ENCODE measurements around the gene SLC26A6. TPM values are rescaled to one million over a fixed set of nuclear protein-coding genes. Genes with fewer than 3 reads are reported as not detected.

The SLC26A6 gene
- total and polyA plus RNA-seq, 10 of the 15 experiments (the other 5 are each of a cell fraction or from before 2014, with no cell fraction given) = 2.1 to 24.9 (median 13.3) TPM

DNA sequence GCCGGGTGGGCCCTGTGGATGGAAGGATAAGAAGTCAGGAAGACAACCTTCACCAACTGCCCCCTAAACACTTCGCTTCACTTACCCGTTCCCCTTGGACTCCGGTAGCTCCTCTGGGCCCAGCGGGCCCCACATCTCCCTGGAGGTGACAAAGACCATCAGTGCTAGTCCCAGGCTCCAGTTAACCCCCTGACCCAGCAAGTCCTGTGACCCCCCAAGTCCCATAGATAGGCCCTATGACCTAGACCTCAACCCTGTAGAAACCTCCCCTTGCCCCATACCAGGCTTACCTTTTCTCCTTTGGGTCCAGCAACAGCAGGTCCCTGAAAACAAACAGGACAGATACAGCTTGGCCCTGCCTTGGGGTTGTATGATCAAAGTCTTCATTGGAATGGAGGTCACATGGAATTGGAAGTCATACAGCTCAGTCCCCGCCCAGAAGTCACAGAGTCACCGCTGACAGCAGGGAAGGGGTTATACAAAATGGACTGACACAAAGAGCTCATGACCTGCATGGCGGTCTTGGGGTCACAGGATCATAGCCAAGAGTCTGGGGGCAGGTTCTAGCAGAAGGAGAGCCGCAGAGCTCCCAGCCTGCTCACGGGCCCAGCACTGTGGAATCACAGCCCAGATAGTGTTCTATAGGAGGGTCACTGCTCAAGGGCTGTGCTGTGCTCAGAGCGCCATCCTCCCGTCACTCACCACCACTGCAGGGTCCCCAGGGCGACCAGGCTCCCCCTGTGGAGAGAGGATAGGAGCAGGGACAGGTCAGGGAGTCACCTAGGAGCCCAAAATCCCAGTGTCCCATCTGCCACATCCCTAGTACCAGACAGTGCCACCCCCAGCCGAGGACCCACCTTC, 53.4 kb downstream of the SLC26A6 start:
- Histone ChIP-seq H4K20me1 (ENCODE audit: control insufficient read depth, insufficient read depth) (no peaks in the 10 kb centered on the region), H3K9ac (ENCODE audit: control insufficient read depth, insufficient read depth, low read length) (no peak overlapping the region), H3K36me3 (ENCODE audit: control insufficient read depth in 2 of 2, insufficient read depth in 2 of 2, low read length in 1 of 2) (no peaks in the 10 kb centered on the region), H3K27me3 (replicated peaks in 1 of 2; ENCODE audit: control insufficient read depth in 2 of 2, insufficient read depth in 2 of 2, low read length in 1 of 2) (no peaks in the 10 kb centered on the region; a peak in 1 of 4 replicates), H3K9me3 (replicated peaks; ENCODE audit: control insufficient read depth, insufficient read depth, low read length) (no peaks in the 10 kb centered on the region), H3K4me1 (ENCODE audit: control insufficient read depth, insufficient read depth, low read length) (no peaks in the 10 kb centered on the region), H3K79me2 (ENCODE audit: control insufficient read depth, insufficient read depth, low read length) (no peaks in the 10 kb centered on the region), H3K27ac (ENCODE audit: control insufficient read depth, insufficient read depth) (no peak overlapping the region), H3K4me3 (no peak overlapping the region), H2AFZ (ENCODE audit: control insufficient read depth, low read depth, low read length) (no peak overlapping the region), H3K4me2 (ENCODE audit: control insufficient read depth, insufficient read depth) (no peak overlapping the region)
- ChIA-PET RAD21 (ENCODE audit: unreplicated experiment) (no interaction called here), SMC1A (ENCODE audit: uncharacterized antibody, unreplicated experiment) (no interaction called here), CTCF (interaction anchor here (0.6 kb wide), 1 partner anchor 759 kb away, joined by 4 read pairs; no protein-coding TSS in a partner anchor), POLR2A (no interaction called here)
- DNase-seq (ENCODE audit: low read depth, low spot score) = no peak
- intact Hi-C loops (cut with micrococcal nuclease; ENCODE audit: unreplicated experiment) (no loop called here), in situ Hi-C loops (cut with MboI) (no loop called here)
- BruUV-seq (replicated peaks) = no TSS peak
- FAIRE-seq = no peak
- ATAC-seq = no peak
- 39% methylated on average over 14 of the region's 14 CpGs for WGBS (ENCODE audit: insufficient coverage, insufficient replicate concordance, low lambda C conversion rate, missing lambda C conversion rate)
- TF ChIP-seq, protein P1, sequence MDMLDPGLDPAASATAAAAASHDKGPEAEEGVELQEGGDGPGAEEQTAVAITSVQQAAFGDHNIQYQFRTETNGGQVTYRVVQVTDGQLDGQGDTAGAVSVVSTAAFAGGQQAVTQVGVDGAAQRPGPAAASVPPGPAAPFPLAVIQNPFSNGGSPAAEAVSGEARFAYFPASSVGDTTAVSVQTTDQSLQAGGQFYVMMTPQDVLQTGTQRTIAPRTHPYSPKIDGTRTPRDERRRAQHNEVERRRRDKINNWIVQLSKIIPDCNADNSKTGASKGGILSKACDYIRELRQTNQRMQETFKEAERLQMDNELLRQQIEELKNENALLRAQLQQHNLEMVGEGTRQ (IDR thresholded peaks at IDR 0.05; ENCODE audit: borderline replicate concordance, low read depth, low read length) = no peak
- no peak for TF ChIP-seq PRDM15 (CRISPR knock-in tag; IDR thresholded peaks at IDR 0.05)
- no peak for TF ChIP-seq EZH2 (IDR thresholded peaks at IDR 0.05; ENCODE audit: borderline replicate concordance, control insufficient read depth, low read depth, low read length)
- no peak for TF ChIP-seq TARDBP (IDR thresholded peaks at IDR 0.05; ENCODE audit: borderline replicate concordance)
- TF ChIP-seq NFXL1 (IDR thresholded peaks at IDR 0.05; ENCODE audit: borderline replicate concordance) = no peak
- no peak for TF ChIP-seq RFX5 (IDR thresholded peaks at IDR 0.05; ENCODE audit: low read depth, low read length)
- no peak for TF ChIP-seq WRNIP1 (IDR thresholded peaks at IDR 0.05; ENCODE audit: borderline replicate concordance, low read depth, low read length)
- TF ChIP-seq MYC (IDR thresholded peaks at IDR 0.05; ENCODE audit: insufficient read depth, insufficient read length, insufficient replicate concordance, low read length, severe bottlenecking) = no peak
- TF ChIP-seq, protein P2, sequence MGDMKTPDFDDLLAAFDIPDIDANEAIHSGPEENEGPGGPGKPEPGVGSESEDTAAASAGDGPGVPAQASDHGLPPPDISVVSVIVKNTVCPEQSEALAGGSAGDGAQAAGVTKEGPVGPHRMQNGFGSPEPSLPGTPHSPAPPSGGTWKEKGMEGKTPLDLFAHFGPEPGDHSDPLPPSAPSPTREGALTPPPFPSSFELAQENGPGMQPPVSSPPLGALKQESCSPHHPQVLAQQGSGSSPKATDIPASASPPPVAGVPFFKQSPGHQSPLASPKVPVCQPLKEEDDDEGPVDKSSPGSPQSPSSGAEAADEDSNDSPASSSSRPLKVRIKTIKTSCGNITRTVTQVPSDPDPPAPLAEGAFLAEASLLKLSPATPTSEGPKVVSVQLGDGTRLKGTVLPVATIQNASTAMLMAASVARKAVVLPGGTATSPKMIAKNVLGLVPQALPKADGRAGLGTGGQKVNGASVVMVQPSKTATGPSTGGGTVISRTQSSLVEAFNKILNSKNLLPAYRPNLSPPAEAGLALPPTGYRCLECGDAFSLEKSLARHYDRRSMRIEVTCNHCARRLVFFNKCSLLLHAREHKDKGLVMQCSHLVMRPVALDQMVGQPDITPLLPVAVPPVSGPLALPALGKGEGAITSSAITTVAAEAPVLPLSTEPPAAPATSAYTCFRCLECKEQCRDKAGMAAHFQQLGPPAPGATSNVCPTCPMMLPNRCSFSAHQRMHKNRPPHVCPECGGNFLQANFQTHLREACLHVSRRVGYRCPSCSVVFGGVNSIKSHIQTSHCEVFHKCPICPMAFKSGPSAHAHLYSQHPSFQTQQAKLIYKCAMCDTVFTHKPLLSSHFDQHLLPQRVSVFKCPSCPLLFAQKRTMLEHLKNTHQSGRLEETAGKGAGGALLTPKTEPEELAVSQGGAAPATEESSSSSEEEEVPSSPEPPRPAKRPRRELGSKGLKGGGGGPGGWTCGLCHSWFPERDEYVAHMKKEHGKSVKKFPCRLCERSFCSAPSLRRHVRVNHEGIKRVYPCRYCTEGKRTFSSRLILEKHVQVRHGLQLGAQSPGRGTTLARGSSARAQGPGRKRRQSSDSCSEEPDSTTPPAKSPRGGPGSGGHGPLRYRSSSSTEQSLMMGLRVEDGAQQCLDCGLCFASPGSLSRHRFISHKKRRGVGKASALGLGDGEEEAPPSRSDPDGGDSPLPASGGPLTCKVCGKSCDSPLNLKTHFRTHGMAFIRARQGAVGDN (IDR thresholded peaks at IDR 0.05) = no peak
- no peak for TF ChIP-seq SMAD5 (IDR thresholded peaks at IDR 0.05; ENCODE audit: low read depth)
- TF ChIP-seq SP1 (IDR thresholded peaks at IDR 0.05; ENCODE audit: low read depth, low read length) = no peak
- TF ChIP-seq CBX5 (IDR thresholded peaks at IDR 0.05; ENCODE audit: low read depth) = no peak
- TF ChIP-seq KAT2A (conservative IDR thresholded peaks at IDR 0.05; ENCODE audit: control insufficient read depth, low read depth, low read length) = no peak
